ENCODE results near the gene MCUB.

- TF ChIP-seq CTCF (IDR thresholded peaks at IDR 0.05; ENCODE audit: low read depth, low read length, missing input control) (no peak), REST (IDR thresholded peaks at IDR 0.05) (no peak), JUND (IDR thresholded peaks at IDR 0.05) (no peak), FOXA1 (IDR thresholded peaks at IDR 0.05) (no peak), ATF3 (IDR thresholded peaks at IDR 0.05) (no peak), MAX (IDR thresholded peaks at IDR 0.05) (no peak), EGR1 (IDR thresholded peaks at IDR 0.05; ENCODE audit: low read depth in 2 of 2) (no peak), RAD21 (IDR thresholded peaks at IDR 0.05) (no peak), YY1 (IDR thresholded peaks at IDR 0.05) (no peak), GABPA (IDR thresholded peaks at IDR 0.05 in 1 of 2, conservative IDR thresholded peaks at IDR 0.05 in 1 of 2) (no peak), HNF4A (conservative IDR thresholded peaks at IDR 0.05) (no peak), RXRA (IDR thresholded peaks at IDR 0.05) (no peak)
These were observed 161.0 kb downstream of the MCUB start for GRCh38 chr4:109721033-109721432.
